Ammon's horn (tissue), 1 donor: ENCODE data around the gene MTCH1.
A peak's percentile ranks its signal among the peaks of the same experiment; 100 is the strongest.
"Not testable (repeated sequence)": the region's sequence is repeated elsewhere in the genome, so short reads cannot be mapped to it uniquely, and the experiment has no call there.

Experiments
- DNase-seq: peaks from one replicate; pipeline ENCODE4 v3.0.0-alpha.2; 2016; ENCODE audit warnings: low spot score

Gene MTCH1

GRCh38 chr6:36954262-36954931 lies 31.6 kb downstream of the MTCH1 start, which contains the start of gene PI16:
PI16 (plus strand) TSS chr6:36954738; CDS start chr6:36954761, 23 bp downstream.
- peak; percentile 28 for DNase-seq

- DNase-seq = no peak
Observed at GRCh38 chr6:36953931-36954261, 32.1 kb downstream of the MTCH1 start.

- DNase-seq = no peak
Observed at GRCh38 chr6:36949636-36950035, 36.4 kb downstream of the MTCH1 start.

- DNase-seq = not testable (repeated sequence)
Observed at GRCh38 chr6:36949076-36949475, 36.9 kb downstream of the MTCH1 start.

- peak; percentile 94 for DNase-seq
Observed at GRCh38 chr6:36947570-36948351, 38.2 kb downstream of the MTCH1 start.

- DNase-seq = no peak
Observed at GRCh38 chr6:36946526-36946925, 39.5 kb downstream of the MTCH1 start.

- DNase-seq = no peak
Observed at GRCh38 chr6:36945301-36945700, 40.7 kb downstream of the MTCH1 start.

GRCh38 chr6:36944650-36945049 lies 41.3 kb downstream of the MTCH1 start:
- no peak for DNase-seq

GRCh38 chr6:36942329-36942728 lies 43.7 kb downstream of the MTCH1 start:
- not testable (repeated sequence) for DNase-seq

- DNase-seq = not testable (repeated sequence)
Observed at GRCh38 chr6:36941561-36941960, 44.4 kb downstream of the MTCH1 start.

GRCh38 chr6:36940027-36940426 lies 46.0 kb downstream of the MTCH1 start:
- no peak for DNase-seq

GRCh38 chr6:36939005-36939404 lies 47.0 kb downstream of the MTCH1 start:
- not testable (repeated sequence) for DNase-seq

GRCh38 chr6:36938536-36938935 lies 47.5 kb downstream of the MTCH1 start:
- no peak for DNase-seq

GRCh38 chr6:36937896-36938295 lies 48.1 kb downstream of the MTCH1 start:
- DNase-seq = no peak

- no peak for DNase-seq
Observed at GRCh38 chr6:36936824-36937223, 49.2 kb downstream of the MTCH1 start.

- no peak for DNase-seq
Observed at GRCh38 chr6:36934901-36935300, 51.1 kb downstream of the MTCH1 start.

- no peak for DNase-seq
Observed at GRCh38 chr6:36933519-36933918, 52.5 kb downstream of the MTCH1 start.

- DNase-seq = no peak
Observed at GRCh38 chr6:36933102-36933501, 52.9 kb downstream of the MTCH1 start.

GRCh38 chr6:36930483-36930882 lies 55.5 kb downstream of the MTCH1 start:
- no peak for DNase-seq

GRCh38 chr6:36929607-36930006 lies 56.4 kb downstream of the MTCH1 start:
- no peak for DNase-seq

GRCh38 chr6:36929152-36929551 lies 56.8 kb downstream of the MTCH1 start:
- no peak for DNase-seq

GRCh38 chr6:36928547-36928918 lies 57.5 kb downstream of the MTCH1 start:
- no peak for DNase-seq

- DNase-seq = no peak
Observed at GRCh38 chr6:36927691-36928546, 58.1 kb downstream of the MTCH1 start.
